HG03457 (cell line): ENCODE measurements around the gene ROBO1.

ENCODE experiments used
- ATAC-seq: cut with Tn5 transposase; IDR thresholded peaks from one replicate; pipeline ENCODE4 v1.9.1; 2021; ENCODE audit warnings: moderate number of reproducible peaks; ENCODE audit not compliant: unreplicated experiment

ROBO1 gene

GRCh38 chr3:79253271-79253670 is 514.5 kb downstream of the ROBO1 start:
- ATAC-seq: no peak

- ATAC-seq: no peak
Observed at GRCh38 chr3:79250746-79251145, 517.1 kb downstream of the ROBO1 start.

DNA sequence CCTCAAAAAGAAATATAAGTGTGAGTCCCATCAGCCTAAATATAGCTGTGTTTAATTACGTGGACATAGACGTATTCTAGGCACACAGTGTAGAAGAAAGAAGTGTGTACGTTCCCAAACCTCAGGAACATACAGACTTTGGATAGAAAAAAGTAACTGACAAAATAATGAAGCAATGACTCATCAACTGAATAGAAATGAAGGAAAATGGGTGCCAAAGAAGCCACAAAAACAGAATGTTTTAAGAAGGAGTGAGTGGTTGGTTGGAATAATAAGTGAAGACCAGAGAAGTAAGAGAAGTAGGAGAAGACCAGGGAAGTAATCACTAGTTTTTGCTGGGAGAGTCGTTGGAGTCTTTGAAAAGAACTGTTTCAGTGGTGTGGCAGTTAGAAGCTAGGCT is 518.1 kb downstream of the ROBO1 start:
- no peak for ATAC-seq

DNA sequence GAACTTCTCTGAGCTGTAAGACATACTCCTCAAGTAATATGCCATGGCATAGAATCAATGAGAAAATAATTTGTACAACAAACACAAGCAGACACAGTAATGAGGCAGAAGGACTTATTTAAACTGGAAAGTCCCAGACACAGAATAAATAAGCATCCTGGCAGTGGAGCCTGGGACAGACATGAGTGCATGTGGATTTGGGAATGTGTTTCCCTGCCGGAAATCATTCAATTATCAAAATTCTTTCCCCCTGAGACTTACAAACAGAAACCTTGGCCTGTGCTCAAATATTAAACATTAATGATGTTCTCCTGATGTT is 520.1 kb downstream of the ROBO1 start:
- no peak for ATAC-seq

GRCh38 chr3:79246875-79247724 is 520.7 kb downstream of the ROBO1 start:
- no peak for ATAC-seq

GRCh38 chr3:79245284-79246138 is 522.3 kb downstream of the ROBO1 start:
- ATAC-seq: no peak

GRCh38 chr3:79236496-79236895 is 531.3 kb downstream of the ROBO1 start:
- ATAC-seq: no peak

- no peak for ATAC-seq
Observed at GRCh38 chr3:79233431-79234060, 534.3 kb downstream of the ROBO1 start.

- ATAC-seq: no peak
Observed at GRCh38 chr3:79230266-79230665, 537.5 kb downstream of the ROBO1 start.

DNA sequence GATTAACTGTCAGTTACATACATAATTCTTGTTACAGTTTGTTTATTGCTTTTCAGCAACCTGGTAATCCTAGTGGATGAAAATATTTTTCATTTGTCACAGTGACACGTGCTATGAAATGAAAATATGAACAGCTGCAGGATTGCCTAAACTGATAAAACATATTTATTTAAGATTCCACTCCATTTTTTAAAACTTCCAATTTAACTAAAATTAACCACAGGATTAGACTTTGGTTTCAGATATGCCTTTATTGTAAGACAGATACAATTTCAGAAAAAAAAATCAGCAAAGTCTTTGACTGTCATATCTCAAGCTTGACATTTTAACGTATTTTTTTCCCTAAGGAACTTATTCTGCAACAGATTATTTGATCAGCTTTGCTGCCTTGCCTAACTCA is 550.7 kb downstream of the ROBO1 start:
- no peak for ATAC-seq

- no peak for ATAC-seq
Observed at GRCh38 chr3:79215286-79215685, 552.5 kb downstream of the ROBO1 start.

GRCh38 chr3:79211586-79212359 is 556.0 kb downstream of the ROBO1 start:
- ATAC-seq: no peak

DNA sequence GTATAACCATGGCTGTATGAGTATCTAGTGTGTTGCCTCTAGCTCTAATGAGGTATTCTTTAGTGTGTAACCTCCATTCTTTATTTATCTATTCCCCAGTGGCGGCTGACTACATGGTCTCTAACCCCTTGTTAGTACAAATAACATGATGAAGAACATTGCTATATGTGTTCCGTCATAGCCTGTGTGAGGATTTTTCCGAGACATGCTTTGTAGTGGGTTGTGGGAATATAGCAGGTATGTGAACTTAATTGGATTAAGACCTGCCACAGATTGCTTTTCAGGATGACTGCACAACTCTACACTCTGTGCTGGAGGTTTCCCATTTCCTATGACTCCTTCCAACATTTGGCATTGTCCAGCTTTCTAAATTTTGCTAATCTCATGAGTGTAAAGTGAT is 563.4 kb downstream of the ROBO1 start:
- ATAC-seq: no peak

GRCh38 chr3:79203144-79203519 is 564.7 kb downstream of the ROBO1 start:
- ATAC-seq: no peak

DNA sequence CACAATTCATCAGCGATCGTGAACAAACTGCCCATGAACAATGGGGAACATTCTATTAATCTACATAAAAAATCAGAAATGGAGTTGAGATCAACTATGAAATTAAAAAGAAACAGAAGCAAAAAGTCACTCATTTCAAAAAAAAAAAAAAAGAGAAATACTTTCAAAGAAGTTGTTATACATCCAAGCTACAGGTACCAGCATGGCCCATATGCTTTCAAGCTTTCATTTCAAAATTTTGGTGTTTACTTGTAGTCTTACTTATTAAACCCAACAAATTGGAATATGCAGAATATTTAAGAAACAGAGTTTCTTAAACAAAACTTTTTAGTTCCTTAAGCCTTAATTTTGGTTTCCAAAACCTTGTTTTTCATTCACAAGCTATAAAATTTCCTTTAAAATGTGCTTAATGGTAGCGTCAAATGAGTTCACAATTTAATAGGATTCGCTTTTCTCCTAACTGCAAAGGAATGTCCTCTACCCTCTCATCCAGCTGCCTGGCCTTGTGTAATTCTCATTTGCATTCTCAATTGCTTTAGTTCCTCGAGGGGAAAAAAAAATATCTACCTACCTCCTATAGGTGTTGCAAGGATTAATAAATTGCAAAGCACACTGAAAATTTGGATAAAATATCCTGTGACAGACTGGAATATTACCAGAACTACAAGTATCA is 565.2 kb downstream of the ROBO1 start:
- no peak for ATAC-seq

DNA sequence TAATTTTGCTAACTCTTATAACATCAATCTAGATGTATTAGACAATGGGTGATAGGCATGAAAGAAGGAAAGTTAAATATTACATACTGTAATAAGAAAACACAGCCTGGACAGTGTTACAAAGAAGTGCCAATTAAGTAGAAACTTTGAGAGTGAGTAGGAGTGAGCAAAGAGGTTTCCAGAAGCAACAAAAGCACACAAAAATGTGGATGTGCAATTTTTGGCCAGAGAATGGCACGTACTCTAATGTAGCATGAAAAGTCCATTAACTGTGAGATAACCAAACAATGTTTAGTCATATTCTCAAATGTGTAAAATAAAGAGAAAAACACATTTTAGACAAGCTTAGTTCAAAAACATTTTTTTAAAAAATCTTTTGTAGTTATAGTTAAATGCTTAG is 567.3 kb downstream of the ROBO1 start:
- ATAC-seq: no peak

DNA sequence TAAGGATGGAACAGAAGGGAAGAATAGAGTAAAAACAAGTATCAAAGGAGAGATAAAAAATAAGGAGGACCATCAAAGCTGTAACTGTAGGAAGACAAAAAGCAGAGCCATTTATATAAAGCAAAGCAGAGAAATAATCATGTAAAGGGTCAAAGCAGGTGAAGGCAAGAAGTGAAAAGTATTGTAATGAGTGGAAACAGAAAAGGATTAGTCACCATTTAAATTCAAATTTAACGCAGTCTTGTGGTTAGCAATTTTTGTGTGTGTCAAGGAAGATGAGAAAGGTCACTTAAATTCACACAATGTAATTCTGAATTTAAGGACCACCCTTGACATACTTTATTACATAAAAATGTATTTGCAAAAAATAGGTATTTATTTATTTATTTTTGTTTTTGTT is 567.8 kb downstream of the ROBO1 start:
- ATAC-seq: no peak

DNA sequence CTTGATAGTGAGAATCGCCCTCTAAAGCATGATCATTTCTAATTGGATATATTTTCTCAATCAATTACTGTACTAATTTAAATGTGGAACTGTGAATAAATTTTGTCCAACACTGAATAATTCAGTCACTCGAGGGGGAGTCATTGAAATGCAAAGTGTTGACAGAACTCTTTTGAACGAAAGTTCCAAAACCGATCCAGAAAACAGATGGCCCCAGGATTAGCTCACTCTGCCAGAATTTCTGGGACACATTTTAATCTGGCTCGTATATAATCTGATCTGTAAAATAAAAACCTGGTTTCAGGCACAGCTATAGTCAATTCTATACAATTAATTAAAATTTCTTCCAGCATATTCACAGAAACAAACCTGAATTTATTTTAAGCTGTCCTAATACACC is 580.4 kb downstream of the ROBO1 start:
- no peak for ATAC-seq

GRCh38 chr3:79184251-79184650 is 583.5 kb downstream of the ROBO1 start:
- no peak for ATAC-seq

GRCh38 chr3:79183496-79183895 is 584.3 kb downstream of the ROBO1 start:
- no peak for ATAC-seq
